RWPE2 (cell line): ENCODE measurements around the gene MAP4K3.
A peak's percentile ranks its signal among the peaks of the same experiment; 100 is the strongest.
"Not testable (repeated sequence)": the region's sequence is repeated elsewhere in the genome, so short reads cannot be mapped to it uniquely, and the experiment has no call there.

Experiments
- ATAC-seq: fragments of 200-7000 bp; cut with Tn5 transposase; 3 replicates; pipeline ENCODE4 v1.9.1; 2021; ENCODE audit warnings: low read depth
- DNase-seq: peaks from one replicate; pipeline ENCODE4 v3.0.0-alpha.2; 2020; ENCODE audit warnings: low spot score
- H3K27ac ChIP-seq: fragments of 450-650 bp; 2 replicates; pipeline ENCODE4 v1.5.1; 2017; ENCODE audit warnings: mild to moderate bottlenecking; ENCODE audit not compliant: poor library complexity, severe bottlenecking
- H3K27me3 ChIP-seq: fragments of 250-450 bp; sonication (Bioruptor Pico); 2 replicates; pipeline ENCODE4 v1.5.1; 2021; ENCODE audit warnings: mild to moderate bottlenecking, moderate library complexity; ENCODE audit not compliant: insufficient read depth, poor library complexity, severe bottlenecking
- H3K36me3 ChIP-seq: fragments of 250-450 bp; sonication (Bioruptor Pico); 2 replicates; pipeline ENCODE4 v1.5.1; 2020; ENCODE audit warnings: low read depth, mild to moderate bottlenecking, moderate library complexity
- H3K4me1 ChIP-seq: fragments of 250-450 bp; sonication (Bioruptor Pico); 2 replicates; pipeline ENCODE4 v1.5.1; 2021; ENCODE audit warnings: mild to moderate bottlenecking, moderate library complexity; ENCODE audit not compliant: insufficient read depth, poor library complexity, severe bottlenecking
- H3K4me3 ChIP-seq: fragments of 250-450 bp; sonication (Bioruptor Pico); 2 replicates; pipeline ENCODE4 v1.5.1; 2021; ENCODE audit warnings: mild to moderate bottlenecking, moderate library complexity; ENCODE audit not compliant: severe bottlenecking
- H3K9me3 ChIP-seq: fragments of 250-450 bp; sonication (Bioruptor Pico); 2 replicates; pipeline ENCODE4 v1.5.1; 2021; ENCODE audit warnings: mild to moderate bottlenecking, moderate library complexity; ENCODE audit not compliant: severe bottlenecking
- CTCF ChIP-seq: fragments of 450-650 bp; IDR thresholded peaks from one replicate; pipeline ENCODE4 v1.5.1; 2017; ENCODE audit warnings: mild to moderate bottlenecking, moderate library complexity; ENCODE audit not compliant: poor library complexity, severe bottlenecking

The MAP4K3 gene

GRCh38 chr2:39325966-39326365 lies 111.1 kb downstream of the MAP4K3 start:
- ATAC-seq: no peak
- H3K36me3 ChIP-seq: peaks cover 27% of the 10 kb centered on the region
- no peak for TF ChIP-seq CTCF

GRCh38 chr2:39321056-39322035 lies 115.7 kb downstream of the MAP4K3 start:
- H3K4me3 ChIP-seq, H3K9me3 ChIP-seq, H3K4me1 ChIP-seq, ATAC-seq, H3K27me3 ChIP-seq, DNase-seq, H3K27ac ChIP-seq: not testable (repeated sequence)
- peaks cover 18% of the 10 kb centered on the region for H3K36me3 ChIP-seq

More at GRCh38 chr2:39325966-39326365, 111.1 kb downstream of the MAP4K3 start:
- Histone ChIP-seq H3K27me3 (no peaks in the 10 kb centered on the region), H3K4me1 (no peaks in the 10 kb centered on the region), H3K27ac (no peak overlapping the region), H3K9me3 (no peaks in the 10 kb centered on the region), H3K4me3 (no peak overlapping the region)
- no peak for DNase-seq

GRCh38 chr2:39320162-39320561 lies 116.9 kb downstream of the MAP4K3 start:
- Histone ChIP-seq H3K36me3 (peaks cover 13% of the 10 kb centered on the region), H3K27ac (no peak overlapping the region), H3K4me1 (no peaks in the 10 kb centered on the region), H3K4me3 (no peak overlapping the region), H3K9me3 (no peaks in the 10 kb centered on the region), H3K27me3 (no peaks in the 10 kb centered on the region)
- no peak for DNase-seq
- ATAC-seq: no peak
- no peak for TF ChIP-seq CTCF

GRCh38 chr2:39313575-39313974 lies 123.5 kb downstream of the MAP4K3 start:
- no peak for DNase-seq
- ATAC-seq: 0 out of 3 replicates have a peak, but pooled peaks have one; percentile 29

GRCh38 chr2:39311469-39311868 lies 125.6 kb downstream of the MAP4K3 start:
- TF ChIP-seq CTCF: no peak
- no peak overlapping the region for H3K4me3 ChIP-seq
- H3K27ac ChIP-seq: no peak overlapping the region
- peaks cover 42% of the 10 kb centered on the region for H3K36me3 ChIP-seq
- H3K9me3 ChIP-seq: no peaks in the 10 kb centered on the region
- no peak for DNase-seq
- no peaks in the 10 kb centered on the region for H3K27me3 ChIP-seq
- ATAC-seq: no peak
- no peaks in the 10 kb centered on the region for H3K4me1 ChIP-seq

More at GRCh38 chr2:39313575-39313974, 123.5 kb downstream of the MAP4K3 start:
- Histone ChIP-seq H3K4me3 (no peak overlapping the region), H3K4me1 (no peaks in the 10 kb centered on the region), H3K27me3 (no peaks in the 10 kb centered on the region), H3K9me3 (no peaks in the 10 kb centered on the region), H3K36me3 (peaks cover 31% of the 10 kb centered on the region), H3K27ac (no peak overlapping the region)
- TF ChIP-seq CTCF: no peak
